ENCODE measurements around the gene ESPN.
"Not testable (repeated sequence)": the region's sequence is repeated elsewhere in the genome, so short reads cannot be mapped to it uniquely, and the experiment has no call there.

The ESPN gene

GRCh38 chr1:6485168-6486101 is 60.9 kb downstream of the ESPN start:
- no peak for DNase-seq

DNA sequence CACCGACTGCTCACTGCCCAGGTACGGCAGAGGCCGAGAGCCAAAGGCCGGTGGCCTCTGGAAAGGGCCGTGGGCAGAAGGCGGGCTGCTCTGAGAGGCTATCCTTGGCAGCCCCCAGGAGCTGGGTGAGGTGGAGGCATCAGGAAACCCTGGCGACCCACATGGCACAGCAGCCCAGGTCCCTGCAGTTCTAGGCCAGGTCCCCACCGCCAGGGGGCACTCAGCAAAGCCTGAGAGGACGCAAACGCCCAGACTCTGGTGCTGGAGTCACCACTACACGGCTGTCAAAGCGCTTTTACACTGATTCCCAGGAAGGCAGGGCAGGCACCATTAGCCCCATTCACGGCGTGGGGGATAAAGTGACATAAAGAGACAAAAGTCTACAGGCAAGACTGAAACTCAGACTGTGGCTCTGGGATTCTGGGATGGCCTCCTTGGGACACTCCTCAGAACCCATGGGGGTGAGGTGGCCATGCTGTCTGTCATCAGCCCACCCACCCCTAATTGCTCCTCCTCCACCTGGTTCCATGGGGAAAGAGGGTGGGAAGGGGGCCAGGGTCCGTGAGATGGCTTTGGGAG is 61.9 kb downstream of the ESPN start:
- DNase-seq, result peak; percentile 81 to 86

DNA sequence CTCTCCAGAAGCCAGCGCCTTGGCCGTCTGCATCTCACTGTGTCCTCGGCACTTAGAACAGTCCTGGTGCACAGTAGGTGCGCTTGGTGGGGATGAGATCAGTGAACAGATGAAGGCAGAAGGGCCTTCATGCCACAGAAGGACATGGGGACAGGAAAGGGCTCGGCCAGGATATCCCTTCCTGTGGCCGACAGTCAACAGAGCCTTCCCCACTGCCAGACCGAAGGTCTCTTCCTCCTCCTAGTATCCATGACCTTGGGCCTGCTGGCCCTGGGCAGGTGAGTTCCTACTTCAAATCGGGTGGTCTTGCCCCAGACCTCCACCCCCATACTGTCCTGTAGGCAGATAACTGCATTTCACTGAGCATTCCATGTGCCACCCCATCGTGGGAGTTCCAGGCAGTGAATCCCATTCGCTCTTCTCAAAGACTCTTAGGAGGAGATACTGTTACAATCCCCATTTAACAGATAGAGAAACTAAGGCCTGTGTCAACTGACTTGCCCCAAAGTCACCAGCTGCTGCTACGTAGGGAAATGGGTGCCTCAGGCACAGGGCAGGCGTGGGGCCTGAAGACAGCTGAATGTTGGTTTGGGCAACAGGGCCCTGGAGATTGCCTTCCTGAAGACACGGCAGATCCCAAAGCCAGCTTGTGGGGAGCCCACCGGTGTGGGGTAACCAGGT is 63.4 kb downstream of the ESPN start:
- DNase-seq, result no peak

DNA sequence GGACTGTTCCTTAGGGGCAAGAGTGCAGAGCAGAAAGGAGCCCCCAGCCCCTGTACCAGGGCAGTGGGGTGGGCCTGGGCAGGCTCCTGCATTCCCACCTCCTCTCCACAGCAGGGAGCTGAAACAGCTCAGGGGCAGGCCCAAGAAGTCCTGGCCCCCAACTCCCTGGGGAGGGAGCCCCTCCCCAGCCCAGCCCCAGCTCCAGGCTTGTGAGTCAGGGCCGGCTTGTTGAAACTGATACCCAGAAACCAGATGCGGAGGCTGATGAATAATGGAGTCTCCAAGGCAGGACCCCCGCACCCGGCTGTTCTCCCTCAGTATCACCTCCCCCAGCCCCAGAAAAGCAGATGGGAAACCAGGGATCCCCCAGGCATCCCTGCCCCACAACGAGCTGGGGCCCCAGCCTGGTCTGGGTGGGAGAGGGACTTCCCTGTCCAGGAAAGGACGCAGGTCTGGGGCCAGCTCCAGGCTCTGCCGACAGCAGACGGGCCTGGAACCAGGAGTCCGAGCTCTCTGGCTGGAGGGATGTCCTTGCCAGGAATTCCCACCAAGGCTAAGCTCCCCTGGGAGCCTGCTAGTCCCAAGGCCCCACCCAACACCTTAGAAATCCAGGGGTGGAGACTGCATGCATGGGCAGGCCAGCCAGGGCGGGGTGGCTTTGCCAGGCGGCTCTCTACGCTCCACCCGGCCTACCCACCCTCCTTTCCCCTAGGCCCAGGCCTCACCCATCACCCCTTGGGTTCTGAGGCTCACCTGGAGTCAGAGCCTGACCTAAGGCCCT is 64.2 kb downstream of the ESPN start:
- DNase-seq, result no peak

DNA sequence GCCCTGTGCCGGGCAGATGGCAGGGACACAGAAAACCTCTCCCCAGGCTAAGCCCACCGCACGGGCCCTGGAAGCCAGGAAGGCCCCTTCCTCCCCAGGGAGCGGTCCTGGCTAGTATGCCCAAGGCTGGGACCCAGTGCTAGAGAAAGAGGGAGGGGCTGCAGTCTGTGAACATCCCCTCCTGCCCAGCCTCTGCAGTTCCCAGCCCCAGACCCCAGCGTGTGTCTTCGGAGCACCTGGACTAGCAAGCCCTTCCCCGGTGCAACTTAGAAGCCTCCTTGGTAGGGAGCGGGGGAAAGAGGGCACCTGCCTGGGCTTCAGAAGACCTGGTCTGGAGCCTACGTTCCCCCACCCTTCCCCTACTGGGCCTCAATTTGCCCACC is 64.8 kb downstream of the ESPN start:
- no peak for DNase-seq

DNA sequence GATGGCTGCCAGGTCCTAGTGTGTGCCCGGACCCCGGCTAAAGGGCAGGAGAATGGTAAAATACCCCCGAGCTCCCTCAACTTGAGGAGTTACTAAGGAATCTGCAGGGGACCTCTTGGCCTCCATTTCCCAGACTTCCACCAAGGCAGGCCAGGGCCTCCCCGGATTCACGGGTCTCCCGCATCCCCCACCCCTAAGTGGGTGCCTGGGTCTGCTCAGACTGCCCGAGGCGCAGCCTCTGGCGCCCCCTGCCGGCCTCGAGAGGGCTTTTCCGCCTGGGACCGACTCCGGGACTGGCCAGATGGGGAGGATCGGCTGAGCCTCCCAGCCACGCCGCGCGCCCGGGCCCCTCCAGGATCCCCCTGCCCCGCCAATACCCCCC is 65.2 kb downstream of the ESPN start:
- DNase-seq, result peak; percentile 55 to 74

- DNase-seq, result peak; percentile 41 to 77
Measured at GRCh38 chr1:6490181-6491080, 65.9 kb downstream of the ESPN start.

- no peak for DNase-seq
Measured at GRCh38 chr1:6491081-6491449, 66.5 kb downstream of the ESPN start.

DNA sequence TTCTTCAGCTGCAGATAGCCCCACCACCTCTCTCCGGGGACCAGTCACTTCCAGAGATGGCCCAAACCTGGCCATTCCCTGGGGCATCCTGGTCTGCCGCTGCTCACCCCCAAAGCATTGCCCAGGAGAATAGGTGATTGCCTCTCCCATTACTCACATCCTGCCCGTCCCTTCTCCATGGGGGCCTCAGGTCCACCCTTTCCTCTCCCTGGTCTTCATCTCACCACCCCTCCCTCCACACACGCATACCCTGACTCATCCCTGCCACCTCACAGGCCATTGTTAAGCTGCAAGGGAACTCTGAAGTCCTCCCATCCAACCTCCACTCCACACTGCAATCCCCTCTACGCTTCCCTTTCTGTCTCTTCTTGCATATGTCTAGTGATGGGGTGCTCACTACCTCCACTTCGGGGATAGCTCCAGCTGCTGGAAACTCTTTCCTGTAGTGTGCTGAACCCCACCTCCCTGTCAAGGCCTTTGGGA is 66.9 kb downstream of the ESPN start, which contains the start of gene PLEKHG5:
Gene PLEKHG5, minus strand, starts transcription at position 188 of the 483 bp plus-strand sequence. CDS start 14,096 bp downstream, outside the sequence.
- no peak for DNase-seq

- DNase-seq, result no peak
Measured at GRCh38 chr1:6491966-6492365, 67.4 kb downstream of the ESPN start.

GRCh38 chr1:6493834-6494223 is 69.3 kb downstream of the ESPN start:
- not testable (repeated sequence) for DNase-seq

- no peak for DNase-seq
Measured at GRCh38 chr1:6494627-6495026, 70.1 kb downstream of the ESPN start.

GRCh38 chr1:6495041-6495441 is 70.5 kb downstream of the ESPN start:
- DNase-seq, result no peak

DNA sequence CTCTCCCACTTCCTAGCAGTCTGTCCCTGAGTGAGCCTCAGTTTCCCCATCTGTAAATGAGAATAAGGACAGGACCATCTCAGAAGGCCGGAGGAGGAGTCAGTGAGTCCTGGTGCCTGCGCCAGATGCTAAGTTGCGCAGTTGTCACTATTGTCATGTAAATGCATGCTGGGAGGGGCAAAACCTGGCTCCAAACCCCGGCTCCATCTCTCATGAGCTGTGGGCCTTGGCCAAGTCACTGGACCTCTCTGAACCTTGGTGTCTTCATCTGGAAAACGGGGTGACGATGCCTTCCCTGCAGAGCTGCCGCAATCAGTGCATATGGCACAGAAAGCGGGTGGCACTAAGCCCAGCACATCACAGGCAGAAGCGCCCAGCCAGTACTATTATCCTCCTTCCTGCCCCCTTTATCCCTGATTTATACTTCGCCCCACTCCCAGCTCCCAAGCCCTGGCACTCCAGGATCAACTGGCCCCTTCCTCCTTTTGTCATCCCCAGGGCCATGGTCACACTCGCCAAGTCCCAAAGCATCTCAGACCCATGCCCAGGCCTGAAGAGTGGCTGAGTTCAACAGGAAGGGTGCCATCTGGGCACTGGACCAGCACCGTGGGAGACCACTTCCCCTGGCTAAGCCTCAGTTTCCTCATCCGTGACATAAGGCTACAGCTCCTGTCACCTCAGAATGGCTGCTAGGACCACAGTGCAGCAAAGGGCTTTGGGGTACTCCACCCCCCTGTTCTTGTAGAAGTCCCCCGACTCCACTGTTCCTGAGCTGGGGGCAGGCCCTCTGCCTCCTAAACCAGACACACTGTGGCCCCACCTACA is 71.2 kb downstream of the ESPN start:
- DNase-seq, result no peak

GRCh38 chr1:6496365-6496721 is 71.8 kb downstream of the ESPN start:
- no peak for DNase-seq

- DNase-seq, result no peak
Measured at GRCh38 chr1:6496890-6497214, 72.3 kb downstream of the ESPN start.

DNA sequence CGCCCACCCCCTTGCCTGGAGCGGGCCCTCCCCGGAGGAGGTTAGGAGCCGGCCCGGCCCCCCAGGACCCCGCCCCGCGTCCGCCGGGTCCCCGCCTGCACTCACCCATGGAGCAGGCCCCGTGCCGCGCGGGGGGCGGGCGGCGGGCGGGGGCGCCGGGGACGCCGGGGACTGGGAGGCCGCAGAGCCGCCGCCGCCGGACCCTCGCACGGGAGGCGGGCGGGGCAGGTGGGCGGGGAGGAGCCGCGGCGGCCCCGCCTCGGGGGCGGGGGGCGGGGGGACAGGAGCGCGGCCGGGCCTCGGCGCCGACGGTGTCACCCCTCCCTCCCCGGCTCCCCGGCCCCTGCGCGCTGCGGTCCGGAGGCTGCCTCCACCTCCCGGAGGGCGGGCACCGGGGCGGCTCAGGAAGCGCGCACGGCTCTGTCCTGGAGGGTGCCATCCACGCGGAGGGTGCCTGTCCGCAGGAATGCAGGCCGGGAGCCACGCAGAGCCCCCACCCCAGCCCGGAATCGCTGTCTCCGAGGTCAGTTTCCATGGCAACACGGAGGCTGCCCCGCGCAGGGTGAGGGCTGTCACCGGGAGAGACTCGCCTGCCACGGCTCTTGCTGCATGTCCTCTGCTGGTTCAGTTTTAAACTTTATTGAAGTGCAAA is 72.8 kb downstream of the ESPN start:
- DNase-seq, result peak; percentile 42

DNA sequence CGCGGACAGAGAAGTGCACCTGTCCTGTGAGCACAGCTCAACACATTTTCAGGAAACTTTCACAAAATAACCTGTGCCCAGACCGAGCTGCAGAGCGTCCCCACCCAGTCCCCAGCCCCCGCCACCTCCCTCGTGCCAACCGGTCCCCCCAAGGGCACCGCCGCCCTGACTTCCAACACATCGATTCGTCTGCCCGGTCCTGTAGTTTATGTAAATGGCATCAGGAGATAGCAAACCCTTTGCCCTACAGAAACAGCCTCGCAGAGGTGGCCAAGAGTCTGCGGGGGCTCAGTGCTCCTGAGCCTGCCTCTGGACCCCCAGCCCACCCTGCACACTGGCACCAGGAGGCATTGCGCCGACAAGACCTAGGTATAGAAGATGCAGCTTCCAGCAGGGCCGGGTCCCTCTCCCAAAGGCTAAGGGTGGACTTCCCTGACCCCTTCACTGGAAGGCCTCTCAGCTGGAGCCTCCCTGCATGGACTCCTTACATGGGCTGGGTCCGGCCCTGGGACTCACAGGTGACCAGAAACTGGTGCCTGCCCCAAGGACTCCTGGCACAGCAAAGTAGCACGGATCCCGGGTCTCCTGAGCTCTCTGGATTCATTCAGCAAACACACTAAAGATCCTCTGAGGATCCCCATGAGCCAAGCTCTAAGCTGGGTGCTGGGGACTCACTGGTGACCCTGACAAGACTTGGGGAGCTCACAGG is 73.4 kb downstream of the ESPN start:
- DNase-seq, result no peak

DNA sequence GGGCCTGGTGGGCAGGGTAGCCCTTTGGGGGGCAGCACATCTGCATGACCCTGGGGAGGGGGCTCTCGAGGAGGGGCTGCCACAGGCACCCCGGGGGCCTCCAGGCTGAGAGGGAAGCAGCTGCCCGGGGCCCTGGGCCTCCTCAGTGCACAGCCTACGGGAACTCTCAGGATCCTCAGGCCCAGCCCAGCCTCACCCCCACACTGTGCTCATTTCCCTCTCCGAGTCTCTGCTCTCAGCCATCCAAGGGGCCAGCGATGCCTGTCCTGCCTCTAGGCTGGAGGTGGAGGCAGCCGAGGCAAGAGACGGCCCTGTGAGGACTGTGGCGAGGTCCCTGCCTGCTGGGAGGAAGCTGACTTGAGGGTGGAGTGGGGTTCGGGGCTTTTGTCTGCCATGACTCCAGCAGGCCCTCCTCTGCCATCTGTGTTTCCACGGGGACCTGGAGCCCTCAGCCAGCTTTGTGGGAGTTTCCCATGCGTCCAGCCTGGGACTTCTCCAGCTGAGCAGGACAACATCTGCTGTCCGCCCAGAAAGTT is 74.1 kb downstream of the ESPN start:
- no peak for DNase-seq

DNA sequence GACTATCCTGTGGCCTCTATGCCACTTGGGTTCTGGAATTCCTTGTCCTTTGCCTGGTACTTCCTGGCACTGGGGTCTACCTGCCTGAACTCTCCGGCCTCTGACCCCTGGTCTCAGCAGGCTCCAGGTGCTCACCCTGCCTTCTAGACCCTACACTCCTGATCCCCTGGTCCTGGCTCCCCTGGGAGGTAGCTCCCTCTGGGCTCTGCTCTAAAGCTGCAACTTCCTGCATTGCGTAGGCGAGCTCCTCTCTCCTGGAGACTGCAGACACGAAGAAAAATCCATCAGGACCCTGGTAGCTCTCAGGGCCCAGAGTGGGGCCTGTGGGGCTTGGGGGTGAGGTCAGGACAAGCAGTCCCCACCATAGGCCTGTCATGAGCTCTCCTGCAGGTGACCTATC is 74.7 kb downstream of the ESPN start:
- DNase-seq, result no peak
